HG02763 (cell line): ENCODE results near the gene PLGRKT.
A peak's percentile ranks its signal among the peaks of the same experiment; 100 is the strongest.
"Not testable (repeated sequence)": the region's sequence is repeated elsewhere in the genome, so short reads cannot be mapped to it uniquely, and the experiment has no call there.

Source experiments
- ATAC-seq: cut with Tn5 transposase; IDR thresholded peaks from one replicate; pipeline ENCODE4 v1.9.1; 2021; ENCODE audit warnings: mild to moderate bottlenecking, moderate library complexity; ENCODE audit not compliant: unreplicated experiment

The PLGRKT gene

GRCh38 chr9:5388026-5388819 is 49.5 kb downstream of the PLGRKT start:
- no peak for ATAC-seq

- no peak for ATAC-seq
Measured at GRCh38 chr9:5384436-5384835, 53.3 kb downstream of the PLGRKT start.

GRCh38 chr9:5382479-5382878 is 55.2 kb downstream of the PLGRKT start:
- no peak for ATAC-seq

GRCh38 chr9:5375790-5376477 is 61.8 kb downstream of the PLGRKT start:
- no peak for ATAC-seq

- ATAC-seq = no peak
Measured at GRCh38 chr9:5375091-5375490, 62.6 kb downstream of the PLGRKT start.

- peak; percentile 91 for ATAC-seq
Measured at GRCh38 chr9:5364294-5365024, 73.3 kb downstream of the PLGRKT start.

- no peak for ATAC-seq
Measured at GRCh38 chr9:5361326-5362010, 76.3 kb downstream of the PLGRKT start.

GRCh38 chr9:5360341-5360740 is 77.4 kb downstream of the PLGRKT start:
- no peak for ATAC-seq

GRCh38 chr9:5357431-5358105 is 80.2 kb downstream of the PLGRKT start:
- no peak for ATAC-seq

- no peak for ATAC-seq
Measured at GRCh38 chr9:5355817-5356216, 81.9 kb downstream of the PLGRKT start.

- no peak for ATAC-seq
Measured at GRCh38 chr9:5355226-5355625, 82.5 kb downstream of the PLGRKT start.

- no peak for ATAC-seq
Measured at GRCh38 chr9:5354184-5354583, 83.5 kb downstream of the PLGRKT start.

- ATAC-seq = no peak
Measured at GRCh38 chr9:5352637-5353248, 85.0 kb downstream of the PLGRKT start.

- peak; percentile 99 for ATAC-seq
Measured at GRCh38 chr9:5338992-5339981, 98.4 kb downstream of the PLGRKT start, which contains the start of gene RLN1. Gene RLN1 (minus strand): TSS chr9:5339876. CDS start chr9:5339746, 130 bp downstream.

- no peak for ATAC-seq
Measured at GRCh38 chr9:5336688-5337087, 101.0 kb downstream of the PLGRKT start.

- not testable (repeated sequence) for ATAC-seq
Measured at GRCh38 chr9:5331276-5331675, 106.4 kb downstream of the PLGRKT start.

GRCh38 chr9:5326893-5327548 is 110.7 kb downstream of the PLGRKT start:
- no peak for ATAC-seq

- ATAC-seq = no peak
Measured at GRCh38 chr9:5326187-5326586, 111.5 kb downstream of the PLGRKT start.
